GM23338 (cell line): Measurements from ENCODE around the gene SPEM3. TPM values are rescaled to one million over a fixed set of nuclear protein-coding genes. Genes with fewer than 3 reads are reported as not detected.

Experiments
- ATAC-seq: fragments of 200-7000 bp; cut with Tn5 transposase; 3 replicates; pipeline ENCODE4 v1.9.1; 2020
- DNase-seq: peaks from one replicate; pipeline ENCODE4 v3.0.0-alpha.2; 2015; ENCODE audit warnings: low spot score
- H2AFZ ChIP-seq: fragments of 200-600 bp; sonication (generic); 2 replicates; pipeline ENCODE4 v1.8.0; 2016; ENCODE audit warnings: antibody characterized with exemption, mild to moderate bottlenecking, moderate library complexity
- H3F3A ChIP-seq: fragments of 200-600 bp; sonication (generic); replicated peaks from 2 replicates; pipeline ENCODE4 v1.8.0; 2017; ENCODE audit warnings: antibody characterized with exemption, mixed run types, low read depth
- H3K27ac ChIP-seq: fragments of 200-600 bp; sonication (generic); 2 replicates; pipeline ENCODE4 v1.6.1; 2016; ENCODE audit warnings: low read depth
- H3K27me3 ChIP-seq: fragments of 200-600 bp; sonication (generic); 2 replicates; pipeline ENCODE4 v1.8.0; 2016; ENCODE audit warnings: mild to moderate bottlenecking, mixed run types, moderate library complexity; ENCODE audit not compliant: insufficient read depth
- H3K36me3 ChIP-seq: fragments of 200-600 bp; sonication (generic); 2 replicates; pipeline ENCODE4 v1.8.0; 2016; ENCODE audit warnings: mild to moderate bottlenecking; ENCODE audit not compliant: insufficient read depth
- H3K4me1 ChIP-seq: fragments of 200-600 bp; sonication (generic); 2 replicates; pipeline ENCODE4 v1.8.0; 2016; ENCODE audit warnings: mild to moderate bottlenecking, moderate library complexity; ENCODE audit not compliant: insufficient read depth
- H3K4me2 ChIP-seq: fragments of 200-600 bp; sonication (generic); 2 replicates; pipeline ENCODE4 v1.7.1; 2017; ENCODE audit warnings: mixed run types
- H3K4me3 ChIP-seq: fragments of 200-600 bp; sonication (generic); 2 replicates; pipeline ENCODE4 v1.6.1; 2016; ENCODE audit warnings: mixed run types
- H3K79me2 ChIP-seq: fragments of 200-600 bp; sonication (generic); replicated peaks from 2 replicates; pipeline ENCODE4 v1.8.0; 2017; ENCODE audit warnings: mild to moderate bottlenecking; ENCODE audit not compliant: insufficient read depth
- H3K9me2 ChIP-seq: fragments of 200-600 bp; sonication (generic); 2 replicates; pipeline ENCODE4 v1.8.0; 2017; ENCODE audit not compliant: insufficient read depth
- H4K20me1 ChIP-seq: fragments of 200-600 bp; sonication (generic); replicated peaks from 2 replicates; pipeline ENCODE4 v1.8.0; 2017; ENCODE audit warnings: mild to moderate bottlenecking; ENCODE audit not compliant: insufficient read depth
- H3K27ac Mint-ChIP-seq: 2 replicates; pipeline ENCODE4 v1.8.0; 2020; ENCODE audit warnings: inconsistent platforms, mild to moderate bottlenecking, moderate library complexity, mixed read lengths
- H3K27me3 Mint-ChIP-seq: 3 replicates; pipeline ENCODE4 v1.8.0; 2022; ENCODE audit warnings: low read depth, mild to moderate bottlenecking, moderate library complexity, mixed read lengths, inconsistent platforms; ENCODE audit not compliant: insufficient read depth, poor library complexity
- H3K36me3 Mint-ChIP-seq: 3 replicates; pipeline ENCODE4 v1.8.0; 2021; ENCODE audit warnings: low read depth, mild to moderate bottlenecking, inconsistent platforms, moderate library complexity, mixed read lengths
- H3K4me1 Mint-ChIP-seq: 3 replicates; pipeline ENCODE4 v1.8.0; 2020; ENCODE audit warnings: mild to moderate bottlenecking, inconsistent platforms, mixed read lengths
- H3K4me3 Mint-ChIP-seq: 3 replicates; pipeline ENCODE4 v1.8.0; 2021; ENCODE audit warnings: moderate library complexity, mild to moderate bottlenecking, inconsistent platforms, mixed read lengths
- H3K9me3 Mint-ChIP-seq: 3 replicates; pipeline ENCODE4 v1.8.0; 2020; ENCODE audit warnings: moderate library complexity, mild to moderate bottlenecking, inconsistent platforms, mixed read lengths
- CREB1 ChIP-seq: fragments of 250-450 bp; sonication (Bioruptor Pico); IDR thresholded peaks from 2 replicates; pipeline ENCODE4 v1.5.0; 2020; ENCODE audit warnings: low read depth, mild to moderate bottlenecking, moderate library complexity
- JUNB ChIP-seq: IDR thresholded peaks from one replicate; pipeline ENCODE4 v1.6.1; 2016; ENCODE audit warnings: antibody characterized with exemption; ENCODE audit not compliant: unreplicated experiment
- POLR2AphosphoS5 ChIP-seq: IDR thresholded peaks from 2 replicates; pipeline ENCODE4 v1.6.1; 2016; ENCODE audit warnings: antibody characterized with exemption, low read depth
- STAT1 ChIP-seq: IDR thresholded peaks from one replicate; pipeline ENCODE4 v1.6.1; 2016; ENCODE audit warnings: antibody characterized with exemption; ENCODE audit not compliant: unreplicated experiment
- polyA plus RNA-seq: library from polyadenylated mRNA; unstranded; fragments of >200 nt; fragmentation: Nextera tagmentation; extraction: Ambion mirVana; gene quantifications from 2 replicates; pipeline ENCODE4 v1.2.1, GENCODE V29; 2016
- total RNA-seq: library from RNA; depleted of rRNA; stranded (reverse); fragments of >200 nt; shearing (Covaris generic); gene quantifications from 2 replicates; pipeline ENCODE4 v1.2.3, GENCODE V29; 2014
- TF ChIP-seq, protein P1 (sequence below), 2 experiments: fragments of 200-600 bp in 1 of 2; sonication (generic) in 1 of 2; conservative IDR thresholded peaks; 2 replicates each; pipeline versions ENCODE4 v1.5.1 to v1.6.1; 2016 to 2017; ENCODE audit warnings: antibody characterized with exemption in 2 of 2, low read depth in 2 of 2, mild to moderate bottlenecking in 2 of 2, moderate library complexity in 1 of 2
- TF ChIP-seq, protein P2 (sequence below): IDR thresholded peaks from 2 replicates; pipeline ENCODE4 v1.6.1; 2016; ENCODE audit warnings: antibody characterized with exemption
- TF ChIP-seq, protein P3 (sequence below): IDR thresholded peaks from one replicate; pipeline ENCODE4 v1.6.1; 2018; ENCODE audit warnings: antibody characterized with exemption; ENCODE audit not compliant: unreplicated experiment

The SPEM3 gene
- total and polyA plus RNA-seq, 2 experiments from 2014 or later, result not detected

DNA sequence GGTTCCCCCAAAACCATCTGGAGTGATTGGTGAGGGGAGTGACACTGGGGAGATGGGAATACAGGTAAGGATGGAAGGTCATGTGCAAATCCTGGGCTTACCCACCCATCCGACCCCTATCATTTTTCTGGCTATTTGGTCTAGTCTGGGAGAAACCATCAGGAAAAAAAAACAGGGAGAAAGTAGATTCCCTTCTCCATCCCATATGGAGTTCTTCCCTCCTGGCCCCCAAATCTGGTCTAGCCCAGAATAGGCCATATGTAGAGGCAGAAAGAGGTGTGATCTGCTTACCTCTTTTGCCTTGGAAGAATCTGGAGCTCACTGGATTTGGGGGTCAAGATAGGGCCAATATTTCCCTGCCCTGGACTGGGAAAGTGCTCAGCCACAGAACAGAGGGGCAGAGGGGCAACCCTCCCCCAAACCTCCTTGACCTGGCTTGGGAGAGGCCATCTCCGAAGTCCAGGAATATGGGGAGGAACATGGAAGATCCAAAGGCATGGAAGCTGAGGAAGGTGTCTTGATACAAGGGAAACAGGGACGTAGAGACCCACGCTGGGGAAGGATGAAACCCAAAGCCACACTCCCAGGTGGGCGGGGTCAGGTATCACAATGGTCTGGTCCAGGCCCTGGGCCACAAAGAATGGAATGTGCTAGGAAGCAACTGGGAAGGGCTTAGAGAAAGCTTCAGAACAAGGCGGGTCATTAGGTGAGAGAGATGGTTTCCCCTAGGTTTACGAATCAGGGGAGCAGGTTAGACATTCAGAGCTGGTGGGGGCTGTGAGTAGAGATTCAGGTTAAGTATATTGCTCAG lies 32.4 kb downstream of the SPEM3 start:
- H3K9me2 ChIP-seq, result peaks cover 4% of the 10 kb centered on the region; the same call in 1 of the 2 replicates
- Mint-ChIP-seq H3K9me3 (no peaks in the 10 kb centered on the region; the same call in 2 of the 3 replicates), H3K4me1 (peaks cover 19% of the 10 kb centered on the region), H3K27ac (peak overlapping the region; percentile 11; the same call in 1 of the 2 replicates), H3K36me3 (peaks cover 14% of the 10 kb centered on the region; the same call in 2 of the 3 replicates), H3K4me3 (peak overlapping the region; percentile 22; the same call in 2 of the 3 replicates), H3K27me3 (peaks cover 20% of the 10 kb centered on the region)
- no peaks in the 10 kb centered on the region for H3K27me3 ChIP-seq
- H3K4me3 ChIP-seq, result no peak overlapping the region
- 0 out of 2 replicates have a peak, but pooled peaks cover 10% of the 10 kb centered on the region for H3F3A ChIP-seq
- H3K27ac ChIP-seq, result 0 out of 2 replicates have a peak overlapping the region, but pooled peaks have one; percentile 53
- H3K79me2 ChIP-seq, result no peaks in the 10 kb centered on the region
- TF ChIP-seq CREB1 (CRISPR knock-in tag), result no peak
- no peak for TF ChIP-seq POLR2AphosphoS5
- TF ChIP-seq, protein P1, sequence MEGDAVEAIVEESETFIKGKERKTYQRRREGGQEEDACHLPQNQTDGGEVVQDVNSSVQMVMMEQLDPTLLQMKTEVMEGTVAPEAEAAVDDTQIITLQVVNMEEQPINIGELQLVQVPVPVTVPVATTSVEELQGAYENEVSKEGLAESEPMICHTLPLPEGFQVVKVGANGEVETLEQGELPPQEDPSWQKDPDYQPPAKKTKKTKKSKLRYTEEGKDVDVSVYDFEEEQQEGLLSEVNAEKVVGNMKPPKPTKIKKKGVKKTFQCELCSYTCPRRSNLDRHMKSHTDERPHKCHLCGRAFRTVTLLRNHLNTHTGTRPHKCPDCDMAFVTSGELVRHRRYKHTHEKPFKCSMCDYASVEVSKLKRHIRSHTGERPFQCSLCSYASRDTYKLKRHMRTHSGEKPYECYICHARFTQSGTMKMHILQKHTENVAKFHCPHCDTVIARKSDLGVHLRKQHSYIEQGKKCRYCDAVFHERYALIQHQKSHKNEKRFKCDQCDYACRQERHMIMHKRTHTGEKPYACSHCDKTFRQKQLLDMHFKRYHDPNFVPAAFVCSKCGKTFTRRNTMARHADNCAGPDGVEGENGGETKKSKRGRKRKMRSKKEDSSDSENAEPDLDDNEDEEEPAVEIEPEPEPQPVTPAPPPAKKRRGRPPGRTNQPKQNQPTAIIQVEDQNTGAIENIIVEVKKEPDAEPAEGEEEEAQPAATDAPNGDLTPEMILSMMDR (conservative IDR thresholded peaks at IDR 0.05; ENCODE audit: low read depth in 2 of 2), result no peak
- TF ChIP-seq, protein P2, sequence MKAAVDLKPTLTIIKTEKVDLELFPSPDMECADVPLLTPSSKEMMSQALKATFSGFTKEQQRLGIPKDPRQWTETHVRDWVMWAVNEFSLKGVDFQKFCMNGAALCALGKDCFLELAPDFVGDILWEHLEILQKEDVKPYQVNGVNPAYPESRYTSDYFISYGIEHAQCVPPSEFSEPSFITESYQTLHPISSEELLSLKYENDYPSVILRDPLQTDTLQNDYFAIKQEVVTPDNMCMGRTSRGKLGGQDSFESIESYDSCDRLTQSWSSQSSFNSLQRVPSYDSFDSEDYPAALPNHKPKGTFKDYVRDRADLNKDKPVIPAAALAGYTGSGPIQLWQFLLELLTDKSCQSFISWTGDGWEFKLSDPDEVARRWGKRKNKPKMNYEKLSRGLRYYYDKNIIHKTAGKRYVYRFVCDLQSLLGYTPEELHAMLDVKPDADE, result no peak
- no peak for TF ChIP-seq JUNB
- TF ChIP-seq STAT1, result no peak
- no peaks in the 10 kb centered on the region for H4K20me1 ChIP-seq
- peak; percentile 85 for ATAC-seq
- H3K36me3 ChIP-seq, result no peaks in the 10 kb centered on the region
- H3K4me1 ChIP-seq, result peaks cover 11% of the 10 kb centered on the region; the same call in 1 of the 2 replicates
- H3K4me2 ChIP-seq, result 0 out of 2 replicates have a peak overlapping the region, but pooled peaks have one; percentile 30
- peak; percentile 88 for DNase-seq
- H2AFZ ChIP-seq, result no peak overlapping the region

DNA sequence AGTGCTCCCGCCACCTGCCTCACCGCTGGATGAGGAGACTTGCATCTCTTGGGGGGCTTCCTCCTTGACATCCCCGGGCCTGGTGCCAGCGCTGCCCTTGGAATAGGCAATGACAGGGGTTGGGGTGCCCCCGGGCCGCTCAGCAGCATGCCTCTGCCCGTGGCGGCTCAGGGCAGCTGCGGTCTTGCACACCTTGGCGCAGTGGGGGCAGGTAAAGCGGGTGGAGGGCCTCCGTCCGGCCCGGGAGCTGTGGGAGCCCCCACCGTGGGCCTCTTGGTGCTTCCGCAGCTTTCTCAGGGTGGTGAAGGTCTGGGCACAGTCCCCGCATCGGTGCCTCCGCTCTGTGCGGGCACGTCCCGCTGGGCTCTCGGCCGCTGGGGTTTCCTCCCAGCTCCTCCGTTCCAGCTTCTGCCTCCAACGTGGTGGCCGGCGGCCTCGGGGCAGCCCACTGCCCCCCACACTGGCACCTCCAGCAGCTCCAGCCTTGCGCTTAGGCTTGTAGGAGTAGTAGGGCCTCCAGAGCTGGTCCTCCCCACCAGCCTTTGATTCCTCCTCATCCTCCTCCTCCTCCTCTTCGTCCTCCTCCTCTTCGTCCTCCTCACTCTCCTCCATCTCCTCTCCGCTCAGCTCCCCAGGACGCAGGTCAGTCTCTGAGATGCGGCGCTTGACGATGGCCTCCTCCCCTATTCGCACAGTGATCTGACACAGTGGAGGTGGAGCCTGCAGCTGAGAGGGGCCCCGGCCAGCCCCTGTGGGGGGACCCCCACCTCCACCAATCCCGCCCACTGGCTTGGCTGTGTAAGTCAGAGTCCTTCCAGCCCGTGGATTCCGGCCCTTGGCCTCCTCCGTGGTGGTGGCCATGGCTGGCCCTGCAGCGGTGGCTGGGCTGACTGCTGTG lies 34.1 kb downstream of the SPEM3 start:
- Mint-ChIP-seq H3K27me3 (peaks cover 17% of the 10 kb centered on the region), H3K36me3 (peaks cover 11% of the 10 kb centered on the region), H3K4me1 (peaks cover 22% of the 10 kb centered on the region), H3K9me3 (no peaks in the 10 kb centered on the region), H3K27ac (no peak overlapping the region), H3K4me3 (no peak overlapping the region)
- peaks cover 15% of the 10 kb centered on the region; the same call in 1 of the 2 replicates for H3K4me1 ChIP-seq
- no peak overlapping the region for H3K4me3 ChIP-seq
- no peaks in the 10 kb centered on the region for H3K36me3 ChIP-seq
- H3K4me2 ChIP-seq, result no peak overlapping the region
- H4K20me1 ChIP-seq, result no peaks in the 10 kb centered on the region
- DNase-seq (no peak), ATAC-seq (no peak)
- H2AFZ ChIP-seq, result no peak overlapping the region
- no peaks in the 10 kb centered on the region for H3K79me2 ChIP-seq
- H3F3A ChIP-seq, result 0 out of 2 replicates have a peak, but pooled peaks cover 5% of the 10 kb centered on the region
- peaks cover 4% of the 10 kb centered on the region; the same call in 1 of the 2 replicates for H3K9me2 ChIP-seq
- H3K27ac ChIP-seq, result no peak overlapping the region
- no peaks in the 10 kb centered on the region for H3K27me3 ChIP-seq
- TF ChIP-seq JUNB (no peak), POLR2AphosphoS5 (no peak), CREB1 (CRISPR knock-in tag) (no peak)
- TF ChIP-seq, protein P3, sequence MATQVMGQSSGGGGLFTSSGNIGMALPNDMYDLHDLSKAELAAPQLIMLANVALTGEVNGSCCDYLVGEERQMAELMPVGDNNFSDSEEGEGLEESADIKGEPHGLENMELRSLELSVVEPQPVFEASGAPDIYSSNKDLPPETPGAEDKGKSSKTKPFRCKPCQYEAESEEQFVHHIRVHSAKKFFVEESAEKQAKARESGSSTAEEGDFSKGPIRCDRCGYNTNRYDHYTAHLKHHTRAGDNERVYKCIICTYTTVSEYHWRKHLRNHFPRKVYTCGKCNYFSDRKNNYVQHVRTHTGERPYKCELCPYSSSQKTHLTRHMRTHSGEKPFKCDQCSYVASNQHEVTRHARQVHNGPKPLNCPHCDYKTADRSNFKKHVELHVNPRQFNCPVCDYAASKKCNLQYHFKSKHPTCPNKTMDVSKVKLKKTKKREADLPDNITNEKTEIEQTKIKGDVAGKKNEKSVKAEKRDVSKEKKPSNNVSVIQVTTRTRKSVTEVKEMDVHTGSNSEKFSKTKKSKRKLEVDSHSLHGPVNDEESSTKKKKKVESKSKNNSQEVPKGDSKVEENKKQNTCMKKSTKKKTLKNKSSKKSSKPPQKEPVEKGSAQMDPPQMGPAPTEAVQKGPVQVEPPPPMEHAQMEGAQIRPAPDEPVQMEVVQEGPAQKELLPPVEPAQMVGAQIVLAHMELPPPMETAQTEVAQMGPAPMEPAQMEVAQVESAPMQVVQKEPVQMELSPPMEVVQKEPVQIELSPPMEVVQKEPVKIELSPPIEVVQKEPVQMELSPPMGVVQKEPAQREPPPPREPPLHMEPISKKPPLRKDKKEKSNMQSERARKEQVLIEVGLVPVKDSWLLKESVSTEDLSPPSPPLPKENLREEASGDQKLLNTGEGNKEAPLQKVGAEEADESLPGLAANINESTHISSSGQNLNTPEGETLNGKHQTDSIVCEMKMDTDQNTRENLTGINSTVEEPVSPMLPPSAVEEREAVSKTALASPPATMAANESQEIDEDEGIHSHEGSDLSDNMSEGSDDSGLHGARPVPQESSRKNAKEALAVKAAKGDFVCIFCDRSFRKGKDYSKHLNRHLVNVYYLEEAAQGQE, result no peak
- TF ChIP-seq, protein P1 (conservative IDR thresholded peaks at IDR 0.05; ENCODE audit: low read depth in 2 of 2), result no peak
